ENCODE data around the gene RBM33. TPM values are rescaled to one million over a fixed set of nuclear protein-coding genes. Genes with fewer than 3 reads are reported as not detected.

RBM33 gene
- total RNA-seq, 4 donors from 2014 or later: 62.8 to 129 (median 92.8) TPM

DNA sequence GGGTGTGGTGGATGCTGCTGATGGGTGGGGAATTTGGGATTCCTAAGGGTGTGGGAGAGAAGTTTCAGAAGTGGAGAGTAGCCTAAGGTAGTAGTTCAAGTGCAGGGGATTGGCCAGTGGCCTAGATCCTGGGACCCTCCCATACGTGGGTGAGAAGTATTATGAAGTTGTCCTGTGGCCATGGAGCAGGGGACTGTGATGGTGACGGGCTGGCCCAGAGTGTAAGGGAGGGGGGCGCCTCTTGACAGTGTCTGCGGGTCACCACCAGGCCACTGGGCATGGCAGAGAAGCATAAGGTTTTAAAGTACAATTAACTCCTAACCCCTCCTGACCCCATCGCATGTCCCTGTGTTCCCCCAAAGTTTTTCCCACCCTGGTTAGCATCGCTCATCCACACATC lies 70.2 kb downstream of the RBM33 start:
- H3K27ac ChIP-seq: no peak overlapping the region
- TF ChIP-seq EP300 (IDR thresholded peaks at IDR 0.05; ENCODE audit: low read depth): no peak
- TF ChIP-seq POLR2A (IDR thresholded peaks at IDR 0.05): no peak
- TF ChIP-seq, protein P1, sequence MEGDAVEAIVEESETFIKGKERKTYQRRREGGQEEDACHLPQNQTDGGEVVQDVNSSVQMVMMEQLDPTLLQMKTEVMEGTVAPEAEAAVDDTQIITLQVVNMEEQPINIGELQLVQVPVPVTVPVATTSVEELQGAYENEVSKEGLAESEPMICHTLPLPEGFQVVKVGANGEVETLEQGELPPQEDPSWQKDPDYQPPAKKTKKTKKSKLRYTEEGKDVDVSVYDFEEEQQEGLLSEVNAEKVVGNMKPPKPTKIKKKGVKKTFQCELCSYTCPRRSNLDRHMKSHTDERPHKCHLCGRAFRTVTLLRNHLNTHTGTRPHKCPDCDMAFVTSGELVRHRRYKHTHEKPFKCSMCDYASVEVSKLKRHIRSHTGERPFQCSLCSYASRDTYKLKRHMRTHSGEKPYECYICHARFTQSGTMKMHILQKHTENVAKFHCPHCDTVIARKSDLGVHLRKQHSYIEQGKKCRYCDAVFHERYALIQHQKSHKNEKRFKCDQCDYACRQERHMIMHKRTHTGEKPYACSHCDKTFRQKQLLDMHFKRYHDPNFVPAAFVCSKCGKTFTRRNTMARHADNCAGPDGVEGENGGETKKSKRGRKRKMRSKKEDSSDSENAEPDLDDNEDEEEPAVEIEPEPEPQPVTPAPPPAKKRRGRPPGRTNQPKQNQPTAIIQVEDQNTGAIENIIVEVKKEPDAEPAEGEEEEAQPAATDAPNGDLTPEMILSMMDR (IDR thresholded peaks at IDR 0.05): no peak
- no peak for TF ChIP-seq POLR2AphosphoS5 (IDR thresholded peaks at IDR 0.05)
- no peak for DNase-seq
- in situ Hi-C loops (cut with MboI; ENCODE audit: low pct_ligation_motif_present in 1 of 4, low pct_unique_long_range_greater_than_20kb in 1 of 4, low sequenced_read_pairs in 3 of 4) (no loop called here), intact Hi-C loops (cut with DNase I; ENCODE audit: low total_unique reads) (no loop called here)
- H3K4me3 ChIP-seq: no peak overlapping the region
- H3K4me1 ChIP-seq: no peaks in the 10 kb centered on the region
- H3K36me3 ChIP-seq: peaks cover 0 to 21% (median 5%) of the 10 kb centered on the region in 4 donors
- 90 to 100% methylated on average over 2 to 6 of the region's 6 CpGs for WGBS, 2 donors (ENCODE audit: low coverage in 1 of 2)
- no peaks in the 10 kb centered on the region for H3K9me3 ChIP-seq
- no peaks in the 10 kb centered on the region for H3K27me3 ChIP-seq

GRCh38 chr7:155715111-155715805 lies 70.8 kb downstream of the RBM33 start:
- Histone ChIP-seq H3K4me3 (no peak overlapping the region), H3K27ac (no peak overlapping the region), H3K9me3 (no peaks in the 10 kb centered on the region), H3K4me1 (no peaks in the 10 kb centered on the region), H3K36me3 (peaks cover 0 to 21% (median 5%) of the 10 kb centered on the region in 4 donors), H3K27me3 (no peaks in the 10 kb centered on the region)
- in situ Hi-C loops (cut with MboI; ENCODE audit: low pct_ligation_motif_present in 1 of 4, low pct_unique_long_range_greater_than_20kb in 1 of 4, low sequenced_read_pairs in 3 of 4) (no loop called here), intact Hi-C loops (cut with DNase I; ENCODE audit: low total_unique reads) (no loop called here)
- TF ChIP-seq EP300 (IDR thresholded peaks at IDR 0.05; ENCODE audit: low read depth): no peak
- TF ChIP-seq POLR2A (IDR thresholded peaks at IDR 0.05): no peak
- TF ChIP-seq, protein P1 (IDR thresholded peaks at IDR 0.05): no peak
- TF ChIP-seq POLR2AphosphoS5 (IDR thresholded peaks at IDR 0.05): no peak
- 92 to 93% methylated on average over 4 to 11 of the region's 11 CpGs for WGBS, 2 donors (ENCODE audit: low coverage in 1 of 2)
- no peak for DNase-seq

- in situ Hi-C loops (cut with MboI; ENCODE audit: low pct_ligation_motif_present in 1 of 4, low pct_unique_long_range_greater_than_20kb in 1 of 4, low sequenced_read_pairs in 3 of 4) (no loop called here), intact Hi-C loops (cut with DNase I; ENCODE audit: low total_unique reads) (no loop called here)
- H3K36me3 ChIP-seq: peaks cover 0 to 3% (median 0%) of the 10 kb centered on the region in 4 donors
- no peak overlapping the region for H3K27ac ChIP-seq
- H3K4me1 ChIP-seq: peaks cover 0 to 2% (median 0%) of the 10 kb centered on the region in 4 donors
- no peak overlapping the region for H3K4me3 ChIP-seq
- TF ChIP-seq POLR2AphosphoS5 (IDR thresholded peaks at IDR 0.05) (no peak), POLR2A (IDR thresholded peaks at IDR 0.05) (no peak), EP300 (IDR thresholded peaks at IDR 0.05; ENCODE audit: low read depth) (no peak)
- TF ChIP-seq, protein P1 (IDR thresholded peaks at IDR 0.05): no peak
- DNase-seq: no peak
- H3K27me3 ChIP-seq: no peaks in the 10 kb centered on the region
- 93 to 95% methylated on average over 4 to 12 of the region's 12 CpGs for WGBS, 2 donors (ENCODE audit: low coverage in 1 of 2)
- H3K9me3 ChIP-seq: no peaks in the 10 kb centered on the region
Observed at GRCh38 chr7:155717010-155717744, 72.7 kb downstream of the RBM33 start.

GRCh38 chr7:155721056-155721455 lies 76.6 kb downstream of the RBM33 start:
- DNase-seq: no peak
- Histone ChIP-seq H3K27ac (no peak overlapping the region), H3K4me1 (peaks cover 0 to 2% (median 0%) of the 10 kb centered on the region in 4 donors), H3K27me3 (no peaks in the 10 kb centered on the region), H3K36me3 (no peaks in the 10 kb centered on the region), H3K4me3 (no peak overlapping the region), H3K9me3 (no peaks in the 10 kb centered on the region)
- in situ Hi-C loops (cut with MboI; ENCODE audit: low pct_ligation_motif_present in 1 of 4, low pct_unique_long_range_greater_than_20kb in 1 of 4, low sequenced_read_pairs in 3 of 4): loop anchor here in 1 of 4 donors (10.0 kb wide), 1 partner anchor 116 kb away; no protein-coding TSS in a partner anchor
- WGBS, 2 donors (ENCODE audit: low coverage in 1 of 2): 73 to 86% methylated on average over 1 to 6 of the region's 6 CpGs
- intact Hi-C loops (cut with DNase I; ENCODE audit: low total_unique reads): no loop called here
- TF ChIP-seq POLR2AphosphoS5 (IDR thresholded peaks at IDR 0.05) (no peak), POLR2A (IDR thresholded peaks at IDR 0.05) (no peak), EP300 (IDR thresholded peaks at IDR 0.05; ENCODE audit: low read depth) (no peak)
- TF ChIP-seq, protein P1 (IDR thresholded peaks at IDR 0.05): no peak
